HG02840 (cell line): ENCODE measurements around the gene HRK.
A peak's percentile ranks its signal among the peaks of the same experiment; 100 is the strongest.

ENCODE experiments used
- ATAC-seq: cut with Tn5 transposase; IDR thresholded peaks from one replicate; pipeline ENCODE4 v1.9.1; 2021; ENCODE audit warnings: mild to moderate bottlenecking, moderate library complexity, moderate number of reproducible peaks; ENCODE audit not compliant: unreplicated experiment, low FRiP score

HRK gene

GRCh38 chr12:116901612-116902011 lies 20.4 kb upstream of the HRK start:
- ATAC-seq = no peak

- ATAC-seq = no peak
Measured at GRCh38 chr12:116898669-116899068, 17.4 kb upstream of the HRK start.

GRCh38 chr12:116897476-116897875 lies 16.2 kb upstream of the HRK start:
- no peak for ATAC-seq

GRCh38 chr12:116896411-116896924 lies 15.2 kb upstream of the HRK start:
- ATAC-seq = no peak

GRCh38 chr12:116894913-116895312 lies 13.7 kb upstream of the HRK start:
- no peak for ATAC-seq

- ATAC-seq = no peak
Measured at GRCh38 chr12:116892349-116893140, 11.3 kb upstream of the HRK start.

GRCh38 chr12:116891019-116891418 lies 9.8 kb upstream of the HRK start:
- ATAC-seq = no peak

GRCh38 chr12:116890330-116890729 lies 9.1 kb upstream of the HRK start:
- ATAC-seq = no peak

GRCh38 chr12:116887897-116888296 lies 6.7 kb upstream of the HRK start:
- ATAC-seq = no peak

GRCh38 chr12:116887244-116887643 lies 6.0 kb upstream of the HRK start:
- ATAC-seq = no peak

GRCh38 chr12:116885491-116885890 lies 4.2 kb upstream of the HRK start:
- ATAC-seq = no peak

DNA sequence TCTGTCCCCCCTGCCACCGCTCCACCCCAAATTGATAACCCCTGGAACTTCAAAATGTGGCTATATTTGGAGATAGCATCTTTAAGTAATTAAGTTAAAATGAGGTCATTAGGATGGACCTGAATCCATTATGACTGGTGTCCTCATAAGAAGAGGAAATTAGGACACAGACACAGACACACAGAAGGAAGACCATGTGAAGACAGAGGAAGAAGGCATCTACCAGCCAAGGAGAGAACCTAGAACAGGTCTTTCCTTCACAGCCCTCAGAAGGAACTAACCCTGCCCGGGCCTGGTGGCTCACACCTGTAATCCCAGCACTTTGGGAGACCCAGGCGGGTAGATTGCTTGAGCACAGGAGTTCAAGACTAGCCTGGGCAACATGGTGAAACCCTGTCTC lies 3.6 kb upstream of the HRK start:
- no peak for ATAC-seq

GRCh38 chr12:116882742-116883141 lies 1.5 kb upstream of the HRK start:
- ATAC-seq = no peak

- ATAC-seq = no peak
Measured at GRCh38 chr12:116881877-116882507, 751 bp upstream of the HRK start.

- peak; percentile 55 for ATAC-seq
Measured at GRCh38 chr12:116880817-116881324, 370 bp downstream of the HRK start.

GRCh38 chr12:116880213-116880816 lies 926 bp downstream of the HRK start:
- no peak for ATAC-seq

GRCh38 chr12:116879509-116880212 lies 1.6 kb downstream of the HRK start:
- no peak for ATAC-seq

GRCh38 chr12:116878567-116879508 lies 2.4 kb downstream of the HRK start:
- no peak for ATAC-seq

DNA sequence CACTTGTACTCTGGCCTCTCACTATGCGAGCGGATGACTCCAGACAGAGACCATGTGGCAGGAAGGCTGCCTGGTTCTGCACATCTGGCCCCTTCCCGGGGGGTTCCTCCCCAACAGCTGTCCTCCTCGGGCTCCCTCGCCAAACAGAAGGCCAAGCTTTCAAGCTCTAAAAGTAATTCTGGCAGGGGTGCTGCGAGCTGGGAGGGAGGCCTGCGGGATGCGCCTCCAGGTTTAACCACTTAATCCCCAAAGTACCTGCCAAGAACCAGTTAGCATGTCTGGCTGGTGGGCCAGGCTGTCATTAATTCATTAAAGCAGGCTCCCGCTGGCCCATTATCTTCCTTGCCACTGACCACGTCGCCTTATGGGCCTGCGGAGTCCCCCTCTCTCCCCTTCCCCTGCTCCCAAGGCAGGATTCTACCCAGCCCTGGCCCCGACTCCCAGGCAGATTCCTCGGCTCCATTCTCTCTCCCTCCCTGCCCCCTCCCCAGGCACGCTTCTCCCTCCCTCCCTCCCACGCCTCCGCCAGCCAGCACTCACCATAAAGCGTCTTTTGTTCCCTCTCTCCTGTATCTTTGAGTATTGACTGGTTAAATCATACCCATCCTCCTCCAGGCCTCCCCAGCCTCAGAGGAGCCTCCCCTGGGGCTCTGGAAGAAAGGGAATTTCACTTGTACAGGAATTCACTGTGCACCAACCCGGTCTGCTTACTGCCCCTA lies 4.9 kb downstream of the HRK start:
- ATAC-seq = no peak
